CD4-positive, alpha-beta T cell treated with Interleukin-17A for 1 hour (primary cell): ENCODE data around the gene AK3.
A peak's percentile ranks its signal among the peaks of the same experiment; 100 is the strongest.

Experiments used
- DNase-seq: peaks from one replicate; pipeline ENCODE4 v3.0.0-alpha.2; 2020

Gene AK3

GRCh38 chr9:4746278-4747030, 5.5 kb upstream of the AK3 start:
- DNase-seq = no peak

- DNase-seq = no peak
Observed at GRCh38 chr9:4743131-4743875, 2.3 kb upstream of the AK3 start.

- DNase-seq = no peak
Observed at GRCh38 chr9:4742246-4742645, 1.2 kb upstream of the AK3 start.

GRCh38 chr9:4741365-4742089, 525 bp upstream of the AK3 start:
- peak; percentile 12 for DNase-seq

- no peak for DNase-seq
Observed at GRCh38 chr9:4740388-4740637, 689 bp downstream of the AK3 start.

- no peak for DNase-seq
Observed at GRCh38 chr9:4739587-4740387, 1.2 kb downstream of the AK3 start.

- DNase-seq = no peak
Observed at GRCh38 chr9:4738866-4739586, 2.0 kb downstream of the AK3 start.

GRCh38 chr9:4734150-4734549, 6.9 kb downstream of the AK3 start:
- DNase-seq = no peak

- DNase-seq = no peak
Observed at GRCh38 chr9:4732890-4733289, 8.1 kb downstream of the AK3 start.

GRCh38 chr9:4727593-4727992, 13.4 kb downstream of the AK3 start:
- DNase-seq = no peak

- DNase-seq = no peak
Observed at GRCh38 chr9:4725706-4726442, 15.1 kb downstream of the AK3 start.

- no peak for DNase-seq
Observed at GRCh38 chr9:4721736-4722135, 19.3 kb downstream of the AK3 start.

GRCh38 chr9:4718911-4719310, 22.1 kb downstream of the AK3 start:
- no peak for DNase-seq

GRCh38 chr9:4717815-4718214, 23.2 kb downstream of the AK3 start:
- DNase-seq = no peak

GRCh38 chr9:4716163-4716562, 24.8 kb downstream of the AK3 start:
- no peak for DNase-seq

- no peak for DNase-seq
Observed at GRCh38 chr9:4714266-4715016, 26.6 kb downstream of the AK3 start.

GRCh38 chr9:4713849-4714248, 27.2 kb downstream of the AK3 start:
- no peak for DNase-seq

- DNase-seq = no peak
Observed at GRCh38 chr9:4709380-4709779, 31.6 kb downstream of the AK3 start.

GRCh38 chr9:4706971-4707622, 33.9 kb downstream of the AK3 start:
- DNase-seq = no peak

GRCh38 chr9:4706021-4706420, 35.0 kb downstream of the AK3 start:
- DNase-seq = no peak

- DNase-seq = no peak
Observed at GRCh38 chr9:4704129-4704528, 36.9 kb downstream of the AK3 start.
